ENCODE measurements around the gene AMOT. TPM values are rescaled to one million over a fixed set of nuclear protein-coding genes. Genes with fewer than 3 reads are reported as not detected.

AMOT gene
- total RNA-seq, 1 experiment from 2014 or later = 0.36 TPM

DNA sequence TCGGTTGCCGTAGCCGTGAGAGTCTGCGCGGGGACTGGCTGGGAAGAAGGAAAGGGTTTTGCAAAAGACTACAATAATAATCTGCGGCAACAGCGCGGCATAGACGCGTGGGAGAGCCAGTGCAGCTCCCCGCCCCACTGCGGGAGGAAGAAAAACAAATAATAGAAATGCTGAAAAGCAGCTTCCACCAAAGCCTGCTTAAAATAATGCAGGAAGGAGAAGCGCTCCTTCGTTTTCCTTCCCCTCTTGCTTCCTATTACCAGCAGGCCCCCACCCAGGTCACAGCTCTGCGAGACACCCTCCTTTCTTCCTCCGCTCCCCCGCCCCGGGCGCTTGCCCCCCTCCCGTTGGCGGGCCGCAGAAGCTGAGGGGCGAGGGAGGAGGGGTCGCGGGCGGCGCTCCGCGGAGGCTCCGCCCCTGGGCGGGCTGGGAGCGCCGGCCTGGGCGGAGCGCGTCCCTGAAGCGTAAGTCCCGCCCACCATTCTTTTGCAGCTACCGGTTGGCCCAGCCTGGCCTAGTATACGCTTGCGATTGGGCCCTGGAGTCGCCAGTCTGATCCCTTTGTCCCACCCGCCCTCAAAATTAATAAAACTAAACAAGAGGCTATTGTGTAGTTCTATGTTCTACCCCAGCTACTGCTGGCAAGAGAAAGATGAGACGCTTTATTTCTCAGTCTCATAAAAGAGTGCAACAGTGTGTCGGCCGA is 636 bp upstream of the AMOT start:
- peak; percentile 75 for DNase-seq (ENCODE audit: low read depth)

DNA sequence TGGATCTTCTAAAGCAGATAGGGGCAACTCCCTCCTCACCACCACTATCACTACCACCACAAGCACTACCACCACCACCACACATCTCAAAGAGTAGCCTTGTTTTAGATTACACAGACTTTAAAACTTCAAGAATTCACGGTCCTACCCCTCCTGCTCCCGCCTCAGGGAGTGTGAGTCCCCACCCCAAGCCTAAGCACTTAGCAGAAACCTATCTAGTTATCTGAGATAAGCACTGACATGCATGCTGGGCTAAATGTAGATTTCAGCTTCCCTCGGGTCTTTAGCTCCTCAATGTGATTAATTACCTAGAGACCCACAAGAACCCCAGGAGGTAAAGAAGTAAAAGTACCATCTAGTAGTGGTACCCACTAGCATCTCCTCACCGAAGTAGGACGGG is 775 bp downstream of the AMOT start:
- no peak for DNase-seq (ENCODE audit: low read depth)

DNA sequence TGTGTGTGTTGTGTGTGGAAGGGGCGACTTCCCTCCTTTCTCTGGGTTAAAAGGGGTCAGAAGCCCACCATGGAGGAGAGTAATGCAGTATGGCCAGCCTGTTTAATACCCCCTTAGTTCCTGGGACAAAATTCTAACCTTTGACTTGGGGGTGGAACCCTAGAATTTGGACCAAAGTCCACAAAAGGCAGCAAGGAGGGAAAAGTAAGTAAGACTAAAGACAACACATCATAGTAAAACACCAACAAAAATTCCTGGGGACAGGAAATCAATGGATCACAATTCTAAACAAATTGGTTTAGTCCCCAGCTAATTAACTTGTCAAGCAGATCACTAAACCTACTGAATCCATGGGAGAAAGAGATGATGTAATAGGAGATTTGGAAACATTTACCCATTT is 3.1 kb downstream of the AMOT start:
- no peak for DNase-seq (ENCODE audit: low read depth)

DNA sequence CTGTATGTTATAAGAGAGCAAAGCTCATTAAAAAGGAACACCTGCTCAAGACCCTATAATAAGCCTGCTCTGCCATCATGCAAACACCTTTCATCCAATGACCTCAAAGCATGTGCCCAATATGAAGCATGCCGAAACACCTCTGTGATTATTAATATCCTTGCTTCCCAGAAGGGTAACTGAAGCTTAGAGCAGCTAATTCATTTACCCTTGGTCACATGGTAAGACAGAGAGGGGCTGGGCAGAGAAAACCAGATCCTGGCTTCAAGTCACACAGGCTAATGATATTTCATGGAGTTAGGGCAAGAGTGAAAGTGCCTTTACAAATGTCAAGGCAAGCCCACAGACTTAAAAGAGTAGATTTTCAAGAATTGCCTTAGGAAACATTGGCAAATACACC is 5.6 kb downstream of the AMOT start:
- DNase-seq (ENCODE audit: low read depth) = no peak

DNA sequence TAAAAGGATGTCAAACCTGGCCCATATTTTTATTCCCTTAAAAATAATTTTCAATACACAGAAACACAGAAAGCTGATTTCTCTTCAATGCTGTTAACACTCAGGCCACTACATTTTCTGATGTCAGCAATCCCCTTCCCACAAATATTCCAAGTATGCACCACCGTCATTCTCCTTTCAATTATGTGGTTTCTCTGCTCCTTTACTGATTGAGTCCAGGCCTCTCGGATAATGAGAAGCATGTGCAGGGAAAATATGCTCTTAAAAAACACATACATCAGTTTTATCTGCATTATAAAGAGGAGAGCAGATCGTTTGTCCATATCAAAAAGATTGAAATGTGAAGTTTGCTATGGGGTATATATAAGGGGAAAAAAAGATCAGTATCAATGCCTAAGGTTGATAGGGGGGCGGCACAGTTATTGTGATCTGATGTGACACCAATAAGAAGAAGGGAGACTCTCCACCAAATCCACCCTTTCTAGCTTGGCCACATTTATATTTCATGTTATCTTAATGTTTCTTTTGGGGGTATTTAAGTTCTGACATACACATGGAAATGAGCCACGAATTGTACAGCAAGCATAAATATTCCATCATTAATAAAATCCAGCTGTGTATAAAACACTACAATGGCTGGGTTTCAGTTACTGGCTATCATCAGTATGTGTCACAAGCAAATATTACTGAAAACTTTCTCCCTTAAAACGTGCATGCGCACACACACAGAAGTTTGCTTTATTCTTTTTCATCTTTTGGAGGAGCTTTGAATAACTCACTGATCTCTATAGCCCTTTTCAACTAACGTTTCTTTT is 6.4 kb downstream of the AMOT start:
- DNase-seq (ENCODE audit: low read depth) = peak; percentile 68

DNA sequence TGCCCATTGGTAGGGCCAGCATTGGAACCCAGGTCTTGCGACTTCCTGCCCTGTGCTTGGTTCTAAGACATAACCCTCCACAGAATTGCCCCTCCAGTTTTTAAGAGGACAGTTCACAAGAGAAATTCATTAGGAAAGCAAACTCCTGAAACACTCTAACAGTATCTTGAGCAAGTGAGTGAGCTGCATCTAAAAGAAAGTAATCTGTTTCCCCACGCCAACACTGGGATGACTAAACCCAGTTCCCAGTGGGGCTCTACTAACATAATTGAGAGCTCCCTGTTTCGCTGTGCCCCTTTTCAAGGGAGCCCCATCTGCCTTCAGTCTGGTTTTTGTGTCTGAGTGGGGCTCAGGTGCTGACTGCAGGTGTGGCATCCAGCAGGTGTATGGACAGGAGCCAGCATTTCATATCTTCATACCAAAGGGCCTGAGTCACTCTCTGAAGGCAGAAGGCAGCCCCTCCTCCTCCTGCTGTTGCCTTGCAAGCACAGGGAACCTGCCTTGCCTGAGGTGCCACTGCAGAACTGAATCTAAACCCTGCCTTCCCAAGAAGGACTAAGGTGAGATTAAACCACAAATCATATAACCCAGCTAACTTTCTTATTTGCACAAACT is 8.0 kb downstream of the AMOT start:
- DNase-seq (ENCODE audit: low read depth) = no peak

DNA sequence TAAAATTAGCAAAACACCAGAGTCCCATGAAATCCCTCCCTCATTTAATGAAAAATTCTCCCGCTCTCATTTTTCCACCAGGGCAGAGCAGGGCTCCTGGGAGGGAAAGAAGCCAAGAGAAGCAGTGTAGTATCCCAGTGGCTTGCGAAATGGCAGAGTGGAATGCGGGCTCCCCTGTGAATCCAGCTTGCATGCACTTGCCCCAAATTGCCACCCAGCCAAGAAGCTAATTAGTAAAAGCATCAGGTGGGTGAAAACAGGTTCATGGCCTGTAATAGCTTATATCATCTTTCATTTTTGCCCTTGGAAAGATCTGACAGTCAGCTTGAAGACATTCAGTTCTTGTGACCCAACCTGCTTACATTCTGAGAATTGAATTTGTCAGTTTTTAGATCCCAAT is 10.1 kb downstream of the AMOT start:
- DNase-seq (ENCODE audit: low read depth) = no peak

DNA sequence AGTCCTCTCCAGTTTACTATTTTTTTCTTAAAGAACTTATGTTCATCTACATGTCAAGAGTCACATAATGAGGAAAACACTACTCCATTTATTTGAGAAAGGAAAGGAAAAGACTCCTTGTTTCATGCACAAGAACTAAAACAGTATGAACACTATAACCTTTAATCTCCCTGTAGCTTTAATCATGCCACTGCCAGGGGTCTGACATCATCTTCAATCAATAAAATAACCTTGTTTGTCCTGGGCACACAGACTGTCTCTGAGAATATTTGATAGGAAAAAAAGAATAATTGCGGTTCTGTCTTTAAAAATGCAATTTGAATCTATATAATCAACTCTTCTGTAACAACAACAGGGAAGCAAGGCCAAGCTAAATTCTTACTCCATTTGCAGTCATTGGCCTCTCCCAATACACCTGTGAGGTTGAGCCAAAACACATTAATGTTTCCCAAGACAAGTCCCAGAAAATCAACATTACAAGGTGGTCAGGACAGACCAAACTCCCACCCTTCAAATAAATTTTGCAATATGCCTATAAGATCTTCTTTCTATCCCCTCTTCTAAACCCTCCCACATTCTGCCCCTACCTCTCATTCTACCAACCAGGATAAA is 13.2 kb downstream of the AMOT start:
- DNase-seq (ENCODE audit: low read depth) = no peak

DNA sequence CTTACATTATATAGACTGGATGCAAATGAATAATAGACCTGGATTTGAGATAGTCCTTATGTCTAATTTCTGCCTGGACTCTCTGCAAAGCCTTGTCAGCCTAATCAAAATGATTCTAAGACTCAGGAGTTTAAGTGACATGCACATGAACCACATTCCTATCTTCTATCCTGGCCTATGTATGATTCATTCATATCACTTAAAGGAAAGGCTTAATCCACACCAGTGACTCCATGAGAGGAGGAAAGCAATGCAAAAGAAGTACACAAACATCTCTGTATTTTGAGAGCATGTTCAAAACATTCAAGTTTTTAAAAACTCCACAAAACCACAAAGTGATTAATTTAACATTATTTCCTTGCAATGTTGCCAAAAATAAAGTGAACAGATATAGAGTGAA is 14.6 kb downstream of the AMOT start:
- no peak for DNase-seq (ENCODE audit: low read depth)

DNA sequence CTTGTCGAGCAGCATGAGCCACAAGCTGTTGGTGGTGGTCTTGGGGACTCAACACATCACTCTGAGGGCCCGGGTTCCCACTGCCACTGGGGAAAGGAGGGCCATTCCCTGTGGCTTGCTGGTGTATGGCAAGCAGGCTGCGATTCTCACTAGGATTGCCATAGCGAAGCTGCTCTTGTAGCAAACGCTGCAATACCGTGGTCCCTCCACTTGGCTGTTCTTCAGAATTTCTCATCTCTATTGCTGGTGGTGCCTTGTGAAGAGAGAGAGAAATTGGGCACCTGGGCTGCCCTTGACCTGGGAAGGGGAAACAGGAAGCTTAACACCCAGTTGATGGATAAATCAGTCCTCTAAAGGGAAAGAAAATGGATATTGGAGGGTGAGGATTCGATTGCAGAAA is 17.7 kb downstream of the AMOT start:
- no peak for DNase-seq (ENCODE audit: low read depth)

DNA sequence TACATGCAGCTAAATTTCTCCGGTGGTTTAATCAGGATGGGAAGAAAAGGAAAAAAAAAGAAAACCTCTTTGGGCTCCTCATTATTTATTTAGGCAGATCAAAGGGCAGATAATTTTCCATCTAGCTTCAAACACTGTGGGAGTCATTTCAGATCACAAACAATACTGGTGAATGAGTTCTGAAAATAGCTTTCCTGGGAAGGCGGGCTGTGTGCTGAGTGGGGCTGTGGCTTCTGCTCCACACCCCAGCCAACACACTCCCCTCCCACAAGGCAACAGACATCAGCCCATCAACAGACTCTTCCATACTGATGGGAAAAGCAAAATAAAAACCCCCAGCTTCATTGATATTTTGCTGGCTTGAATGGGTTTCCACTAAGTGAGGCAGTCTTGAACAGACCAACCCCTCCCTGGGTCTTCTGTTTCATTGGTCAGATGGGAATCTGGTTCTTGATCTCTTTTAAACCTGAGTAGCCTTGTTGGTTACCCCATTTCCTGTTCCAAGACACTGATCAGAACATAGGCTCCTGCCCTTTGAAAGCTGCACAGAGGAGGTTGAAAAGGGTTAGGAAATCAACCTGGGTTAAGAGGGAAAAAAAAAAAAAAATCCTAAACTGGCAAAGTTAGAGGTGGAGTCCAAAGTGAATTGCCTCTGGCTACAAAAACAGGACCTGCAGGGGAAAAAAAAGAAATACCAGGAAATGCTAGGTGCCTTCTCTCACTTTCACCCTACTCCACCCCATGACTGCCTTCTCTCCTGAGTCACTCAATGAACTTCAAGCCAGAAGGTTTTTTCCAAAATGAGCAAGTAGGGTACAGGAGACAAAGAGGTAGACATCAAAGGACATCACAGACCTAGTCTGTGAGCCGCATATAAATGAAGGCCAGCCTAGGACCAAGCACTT is 20.0 kb downstream of the AMOT start:
- no peak for DNase-seq (ENCODE audit: low read depth)

DNA sequence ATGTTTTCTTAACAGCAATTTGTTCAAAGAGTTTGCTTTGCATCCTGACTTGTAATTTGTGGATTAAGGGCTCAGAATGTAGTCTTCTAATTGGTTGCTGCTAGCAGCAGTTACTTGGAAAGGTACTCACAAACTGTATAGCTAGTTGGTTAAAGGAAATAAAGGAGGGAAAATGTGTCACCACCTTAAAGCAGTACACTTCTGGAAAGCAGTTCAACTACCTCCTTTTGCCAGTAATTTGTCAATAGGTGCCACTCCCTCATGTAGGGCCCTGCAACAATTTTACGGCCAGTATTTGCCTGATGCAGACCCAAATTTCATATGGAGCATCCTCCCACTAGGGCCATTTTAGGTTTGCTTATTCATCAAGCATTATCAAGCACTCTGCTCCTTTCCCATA is 20.8 kb downstream of the AMOT start:
- DNase-seq (ENCODE audit: low read depth) = no peak

DNA sequence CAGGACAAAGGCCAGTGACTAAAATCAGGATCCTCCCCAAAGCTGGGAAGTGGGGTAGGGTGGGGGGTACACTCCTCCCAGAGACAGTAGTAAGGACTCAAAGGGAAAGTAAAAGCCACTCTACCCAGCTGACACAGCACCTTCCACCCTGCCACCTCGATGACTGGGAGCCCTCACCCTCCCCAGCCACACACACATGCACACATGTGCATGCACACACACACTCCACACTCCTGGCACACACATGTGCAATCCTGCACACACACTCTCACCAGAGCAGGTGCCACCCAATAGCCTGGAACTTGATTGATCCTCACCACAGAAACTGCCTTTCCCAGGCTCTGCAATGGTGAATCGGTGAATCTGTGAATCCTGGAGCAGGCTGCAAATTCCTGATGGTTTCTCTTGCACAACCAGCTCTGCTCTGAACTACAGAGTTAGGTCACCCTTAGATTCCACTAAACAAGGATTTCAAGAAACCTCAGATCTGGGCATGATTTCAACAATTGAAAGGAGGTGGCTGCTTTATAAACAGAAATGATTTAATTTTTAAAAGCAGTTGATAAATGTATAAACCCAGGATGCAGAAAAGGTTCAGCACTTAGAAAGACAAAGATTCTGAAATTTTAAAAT is 21.5 kb downstream of the AMOT start:
- peak; percentile 15 for DNase-seq (ENCODE audit: low read depth)

DNA sequence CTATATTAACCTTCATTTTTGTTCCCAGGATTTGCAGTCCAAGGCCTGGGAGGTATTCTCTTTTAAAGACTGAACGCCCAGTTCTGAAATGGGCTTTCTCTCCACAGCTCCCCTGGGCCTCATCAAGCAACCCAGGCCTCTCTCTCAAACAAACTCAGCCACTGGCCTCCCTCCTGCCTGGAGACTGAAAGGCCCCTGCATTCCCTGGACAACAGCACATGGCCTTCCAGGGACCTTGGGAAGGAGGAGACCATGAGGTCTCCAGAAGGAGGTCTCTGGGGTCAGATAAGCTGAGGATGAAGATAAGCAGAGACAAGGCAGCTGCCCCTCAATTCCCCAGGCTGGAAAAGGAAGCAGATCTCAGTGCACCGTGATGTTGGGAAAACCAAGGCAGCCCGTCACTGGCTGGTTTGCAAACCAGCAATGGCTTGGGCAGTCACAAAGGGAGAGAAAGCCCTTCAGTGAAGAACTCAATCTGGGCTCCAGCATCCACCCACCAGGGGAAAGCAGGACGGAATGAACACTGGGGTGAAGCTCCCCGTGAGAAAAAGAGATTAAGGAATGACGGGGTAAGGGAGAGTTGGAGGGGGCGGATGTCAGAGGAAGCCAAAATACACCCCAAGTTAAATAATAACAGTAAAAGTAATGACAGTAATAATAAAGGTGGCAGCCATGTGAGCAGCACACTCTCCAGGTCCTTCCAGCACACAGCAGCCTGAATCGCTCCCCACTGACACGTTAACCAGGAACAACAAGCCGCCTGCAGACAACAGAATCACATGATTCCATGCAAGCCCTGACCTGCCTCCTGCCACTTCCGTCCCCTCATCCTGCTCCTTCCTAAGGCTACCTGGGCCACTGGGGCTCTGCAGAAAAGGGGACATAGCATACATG is 22.3 kb downstream of the AMOT start:
- DNase-seq (ENCODE audit: low read depth) = no peak

DNA sequence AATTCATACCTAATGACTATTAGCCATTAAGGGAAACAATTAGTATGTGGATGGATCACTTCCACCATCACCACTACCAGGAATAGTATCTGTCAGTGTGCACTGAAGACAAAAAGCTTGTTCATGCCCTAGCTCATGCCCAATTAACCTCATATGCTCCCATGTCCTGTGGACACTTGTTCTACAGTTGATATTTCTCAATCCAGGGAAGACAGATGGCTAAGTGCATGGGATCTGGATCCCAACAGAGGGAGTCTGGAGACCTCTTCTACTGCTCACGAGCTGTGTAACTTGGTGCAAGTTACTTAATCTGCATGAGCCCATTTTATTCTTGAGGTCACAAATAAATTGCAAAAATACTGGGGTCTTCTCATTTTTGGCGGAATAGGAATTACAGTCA is 23.7 kb downstream of the AMOT start:
- DNase-seq (ENCODE audit: low read depth) = no peak

DNA sequence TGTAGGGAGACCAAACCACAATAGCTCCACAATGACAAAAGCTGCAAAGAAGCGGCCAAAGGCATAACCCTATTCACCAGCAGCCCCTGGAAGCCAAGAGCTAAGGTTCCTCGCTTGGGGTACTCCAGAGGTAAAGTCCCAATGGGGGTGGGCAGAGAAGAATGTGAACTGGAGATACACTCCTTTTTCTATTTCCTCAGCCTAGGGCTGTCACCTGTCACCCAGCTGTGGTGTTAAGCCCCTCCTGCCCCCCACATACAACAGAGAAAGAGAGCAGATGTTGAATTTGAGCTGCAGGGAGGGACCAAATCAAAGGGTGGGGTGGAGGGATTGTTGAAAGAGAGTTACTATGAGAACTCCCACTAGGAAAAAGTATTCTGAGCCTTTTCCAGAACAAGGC is 26.1 kb downstream of the AMOT start:
- no peak for DNase-seq (ENCODE audit: low read depth)

DNA sequence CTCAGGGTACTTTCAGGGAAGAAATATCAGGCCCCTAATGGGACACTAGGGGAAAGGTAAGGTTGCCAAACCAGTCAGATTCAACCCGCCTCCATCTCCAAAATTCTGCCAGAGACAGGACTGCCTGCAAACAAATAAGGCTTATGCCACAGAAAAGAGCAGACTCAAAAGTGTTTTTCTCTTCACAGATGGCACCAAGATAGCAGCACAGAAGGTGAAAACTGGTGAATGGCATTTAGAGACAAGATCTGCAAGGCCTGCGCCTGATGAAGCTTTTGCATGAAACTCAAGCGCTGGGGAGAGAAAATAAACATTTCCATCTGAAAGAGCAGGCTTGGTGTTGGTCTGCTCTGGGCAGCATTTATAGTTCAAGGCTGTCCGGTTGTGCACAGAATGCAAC is 27.9 kb downstream of the AMOT start:
- no peak for DNase-seq (ENCODE audit: low read depth)

DNA sequence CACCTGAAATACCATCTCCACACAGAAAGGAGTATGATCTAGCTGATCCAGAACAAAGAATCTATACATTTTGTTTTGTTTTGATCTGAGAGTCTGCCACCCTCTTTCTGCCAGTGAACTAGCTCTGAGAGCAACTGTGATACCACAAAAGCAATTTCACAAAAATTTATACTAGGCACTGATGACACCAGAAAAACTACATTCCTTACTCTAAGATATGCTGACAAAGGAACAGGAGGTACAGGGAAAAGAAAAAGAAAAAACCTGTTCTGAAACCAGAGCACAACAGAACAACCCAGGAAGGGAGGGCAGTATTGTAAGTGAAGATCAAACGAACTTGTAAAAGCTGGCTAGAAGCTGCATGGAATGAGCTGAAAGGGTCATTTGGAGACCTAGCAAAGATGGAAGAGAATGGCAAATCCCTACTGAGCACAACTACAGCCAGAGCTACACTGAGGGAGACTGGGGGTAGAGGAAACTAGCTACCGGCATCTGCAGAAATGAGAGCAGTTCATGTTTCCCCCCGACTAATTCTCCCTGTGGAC is 31.9 kb downstream of the AMOT start:
- DNase-seq (ENCODE audit: low read depth) = no peak

DNA sequence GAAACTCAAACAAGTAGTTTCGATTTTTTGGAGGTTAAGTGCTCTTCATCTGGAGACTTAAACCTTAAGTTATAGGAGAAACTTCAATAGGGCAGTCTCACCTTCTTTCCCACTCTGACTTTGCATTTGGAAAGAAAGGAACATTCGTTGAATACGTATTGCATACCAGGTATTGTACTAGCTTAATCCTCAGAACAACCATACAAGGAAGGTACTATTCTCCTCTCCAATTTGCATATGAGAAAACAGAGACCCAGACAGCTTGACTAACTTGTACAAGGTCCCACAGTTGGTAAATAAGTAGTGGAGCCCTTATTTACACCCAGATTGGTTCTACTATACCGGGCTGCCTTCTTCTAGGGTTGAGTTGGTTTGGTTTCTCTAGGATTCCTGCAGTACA is 32.6 kb downstream of the AMOT start:
- DNase-seq (ENCODE audit: low read depth) = no peak

DNA sequence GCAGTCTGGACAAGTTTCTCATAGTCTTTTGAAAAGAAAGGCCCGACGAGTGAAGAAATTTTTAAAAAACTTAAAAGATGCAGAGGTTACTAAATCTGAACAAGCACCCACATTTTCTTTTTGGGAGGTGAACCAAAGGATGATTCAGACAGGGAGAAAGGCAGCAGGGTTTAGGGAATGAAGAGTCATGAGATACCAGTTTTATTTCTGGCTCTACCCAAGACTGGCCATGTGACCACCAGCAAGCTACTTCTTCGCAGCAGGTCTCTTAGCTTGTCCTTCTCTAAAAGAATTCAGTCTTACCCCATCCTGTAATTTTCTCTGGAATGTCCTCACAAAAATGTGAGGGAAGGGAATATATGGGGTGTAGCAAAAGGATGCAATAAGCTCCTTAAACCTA is 37.6 kb downstream of the AMOT start:
- DNase-seq (ENCODE audit: low read depth) = no peak
